ENCODE measurements around the gene CMTR2. TPM values are rescaled to one million over a fixed set of nuclear protein-coding genes. Genes with fewer than 3 reads are reported as not detected.
"Not testable (repeated sequence)": the region's sequence is repeated elsewhere in the genome, so short reads cannot be mapped to it uniquely, and the experiment has no call there.

The CMTR2 gene
- total RNA-seq, result 10 to 100 TPM; 16.1 to 20.8 TPM

GRCh38 chr16:71288890-71289731 is at the start of gene CMTR2:
TSS of gene CMTR2 (minus strand) at chr16:71289402. CDS start at chr16:71285920, 3,482 bp downstream.
- peaks cover 35% of the 10 kb centered on the region for H3K36me3 Mint-ChIP-seq
- peak within 1 kb of the TSS; percentile 81 for H3K4me3 Mint-ChIP-seq
- peak within 1 kb of the TSS; percentile 82 for H3K27ac Mint-ChIP-seq
- H3K9me3 Mint-ChIP-seq (ENCODE audit: low read depth), result no peaks in the 10 kb centered on the region
- DNase-seq (peak; percentile 95), ATAC-seq (peak; percentile 96)
- H3K4me1 Mint-ChIP-seq, result peaks cover 21% of the 10 kb centered on the region
- CTCF ChIA-PET, result interaction anchor here (1.3 kb wide), 1 partner anchor 23 kb away, joined by 3 read pairs; no protein-coding TSS in a partner anchor
- peaks cover 9% of the 10 kb centered on the region for H3K27me3 Mint-ChIP-seq

- Mint-ChIP-seq H3K27me3 (peaks cover 7% of the 10 kb centered on the region), H3K4me3 (no peak overlapping the region), H3K27ac (no peak overlapping the region), H3K36me3 (no peaks in the 10 kb centered on the region), H3K9me3 (ENCODE audit: low read depth) (no peaks in the 10 kb centered on the region), H3K4me1 (peaks cover 2% of the 10 kb centered on the region)
- DNase-seq, result no peak
- CTCF ChIA-PET, result no interaction called here
- no peak for ATAC-seq
Measured at GRCh38 chr16:71338632-71339031, 49.4 kb upstream of the CMTR2 start.

- Mint-ChIP-seq H3K36me3 (no peaks in the 10 kb centered on the region), H3K27me3 (peaks cover 10% of the 10 kb centered on the region), H3K27ac (no peak overlapping the region), H3K4me1 (peaks cover 2% of the 10 kb centered on the region), H3K9me3 (ENCODE audit: low read depth) (no peaks in the 10 kb centered on the region), H3K4me3 (no peak overlapping the region)
- CTCF ChIA-PET, result no interaction called here
- DNase-seq (no peak), ATAC-seq (no peak)
Measured at GRCh38 chr16:71338193-71338592, 49.0 kb upstream of the CMTR2 start.

- DNase-seq, result no peak
- no peaks in the 10 kb centered on the region for H3K36me3 Mint-ChIP-seq
- CTCF ChIA-PET, result no interaction called here
- no peak for ATAC-seq
- H3K4me3 Mint-ChIP-seq, result no peak overlapping the region
- no peaks in the 10 kb centered on the region for H3K9me3 Mint-ChIP-seq (ENCODE audit: low read depth)
- H3K27ac Mint-ChIP-seq, result no peak overlapping the region
- H3K27me3 Mint-ChIP-seq, result peaks cover 10% of the 10 kb centered on the region
- H3K4me1 Mint-ChIP-seq, result peaks cover 2% of the 10 kb centered on the region
Measured at GRCh38 chr16:71337631-71338030, 48.4 kb upstream of the CMTR2 start.

GRCh38 chr16:71328151-71328550 is 38.9 kb upstream of the CMTR2 start:
- H3K27ac Mint-ChIP-seq, result no peak overlapping the region
- peaks cover 11% of the 10 kb centered on the region for H3K27me3 Mint-ChIP-seq
- ATAC-seq (no peak), DNase-seq (no peak)
- H3K4me3 Mint-ChIP-seq, result no peak overlapping the region
- CTCF ChIA-PET, result interaction anchor here (1.6 kb wide), 1 partner anchor 16 kb away, joined by 3 read pairs; no protein-coding TSS in a partner anchor
- no peaks in the 10 kb centered on the region for H3K4me1 Mint-ChIP-seq
- no peaks in the 10 kb centered on the region for H3K9me3 Mint-ChIP-seq (ENCODE audit: low read depth)
- H3K36me3 Mint-ChIP-seq, result no peaks in the 10 kb centered on the region

- DNase-seq (no peak), ATAC-seq (no peak)
- Mint-ChIP-seq H3K36me3 (no peaks in the 10 kb centered on the region), H3K27ac (no peak overlapping the region), H3K27me3 (peaks cover 11% of the 10 kb centered on the region), H3K4me3 (no peak overlapping the region), H3K4me1 (no peaks in the 10 kb centered on the region), H3K9me3 (ENCODE audit: low read depth) (no peaks in the 10 kb centered on the region)
- CTCF ChIA-PET, result interaction anchor here (1.5 kb wide), 1 partner anchor 16 kb away, joined by 7 read pairs; no protein-coding TSS in a partner anchor
Measured at GRCh38 chr16:71327720-71328119, 38.5 kb upstream of the CMTR2 start.

GRCh38 chr16:71319999-71320398 is 30.8 kb upstream of the CMTR2 start:
- DNase-seq (no peak), ATAC-seq (no peak)
- H3K27ac Mint-ChIP-seq, result no peak overlapping the region
- H3K27me3 Mint-ChIP-seq, result peaks cover 8% of the 10 kb centered on the region
- CTCF ChIA-PET, result no interaction called here
- no peaks in the 10 kb centered on the region for H3K9me3 Mint-ChIP-seq (ENCODE audit: low read depth)
- no peaks in the 10 kb centered on the region for H3K36me3 Mint-ChIP-seq
- H3K4me3 Mint-ChIP-seq, result no peak overlapping the region
- no peaks in the 10 kb centered on the region for H3K4me1 Mint-ChIP-seq

- no peak overlapping the region for H3K27ac Mint-ChIP-seq
- no peaks in the 10 kb centered on the region for H3K36me3 Mint-ChIP-seq
- no peak for ATAC-seq
- DNase-seq, result no peak
- H3K27me3 Mint-ChIP-seq, result peaks cover 15% of the 10 kb centered on the region
- H3K4me3 Mint-ChIP-seq, result no peak overlapping the region
- H3K9me3 Mint-ChIP-seq (ENCODE audit: low read depth), result no peaks in the 10 kb centered on the region
- no peaks in the 10 kb centered on the region for H3K4me1 Mint-ChIP-seq
- CTCF ChIA-PET, result no interaction called here
Measured at GRCh38 chr16:71315269-71315668, 26.1 kb upstream of the CMTR2 start.

GRCh38 chr16:71313591-71313990 is 24.4 kb upstream of the CMTR2 start:
- H3K4me1 Mint-ChIP-seq; ATAC-seq; H3K4me3 Mint-ChIP-seq; H3K36me3 Mint-ChIP-seq; DNase-seq; H3K27ac Mint-ChIP-seq; H3K9me3 Mint-ChIP-seq (ENCODE audit: low read depth): not testable (repeated sequence)
- CTCF ChIA-PET, result interaction anchor here (0.9 kb wide), 1 partner anchor 99 kb away, joined by 3 read pairs; no protein-coding TSS in a partner anchor
- peaks cover 20% of the 10 kb centered on the region for H3K27me3 Mint-ChIP-seq

- CTCF ChIA-PET, result interaction anchor here (0.6 to 1.6 kb wide), 19 partner anchors 9 to 228 kb away, joined by 3 to 9 read pairs (median 3); partner anchors contain the start of gene CMTR2
- Mint-ChIP-seq H3K9me3 (ENCODE audit: low read depth) (no peaks in the 10 kb centered on the region), H3K4me3 (no peak overlapping the region), H3K27me3 (peaks cover 27% of the 10 kb centered on the region), H3K4me1 (no peaks in the 10 kb centered on the region), H3K36me3 (no peaks in the 10 kb centered on the region), H3K27ac (no peak overlapping the region)
- no peak for ATAC-seq
- no peak for DNase-seq
Measured at GRCh38 chr16:71311553-71312158, 22.5 kb upstream of the CMTR2 start.

- no peak for ATAC-seq
- no peak for DNase-seq
- Mint-ChIP-seq H3K27ac (no peak overlapping the region), H3K36me3 (no peaks in the 10 kb centered on the region), H3K27me3 (peaks cover 26% of the 10 kb centered on the region), H3K4me3 (no peak overlapping the region), H3K9me3 (ENCODE audit: low read depth) (no peaks in the 10 kb centered on the region), H3K4me1 (no peaks in the 10 kb centered on the region)
- CTCF ChIA-PET, result no interaction called here
Measured at GRCh38 chr16:71303938-71304337, 14.7 kb upstream of the CMTR2 start.

GRCh38 chr16:71297341-71297634 is 8.1 kb upstream of the CMTR2 start:
- CTCF ChIA-PET, result no interaction called here
- Mint-ChIP-seq H3K27ac (no peak overlapping the region), H3K36me3 (no peaks in the 10 kb centered on the region), H3K27me3 (peaks cover 22% of the 10 kb centered on the region), H3K9me3 (ENCODE audit: low read depth) (no peaks in the 10 kb centered on the region), H3K4me3 (no peak overlapping the region), H3K4me1 (no peaks in the 10 kb centered on the region)
- ATAC-seq (no peak), DNase-seq (no peak)

- DNase-seq (no peak), ATAC-seq (no peak)
- Mint-ChIP-seq H3K4me1 (no peaks in the 10 kb centered on the region), H3K27ac (no peak overlapping the region), H3K36me3 (no peaks in the 10 kb centered on the region), H3K27me3 (peaks cover 24% of the 10 kb centered on the region), H3K4me3 (no peak overlapping the region), H3K9me3 (ENCODE audit: low read depth) (no peaks in the 10 kb centered on the region)
- CTCF ChIA-PET, result no interaction called here
Measured at GRCh38 chr16:71296584-71297340, 7.6 kb upstream of the CMTR2 start.

Data from activated CD8-positive, alpha-beta memory T cell treated with anti-CD3 and anti-CD28 coated beads, Interleukin-2, amount 10 ng/mL, durations not matched to agents 7 days and 5 days (primary cell).